DND-41 (cell line): ENCODE data around the gene PGPEP1.

Experiments used
- CTCF ChIP-seq: IDR thresholded peaks from 2 replicates; pipeline ENCODE4 v1.5.1; 2012; ENCODE audit warnings: borderline replicate concordance, low read length, moderate library complexity, mild to moderate bottlenecking; ENCODE audit not compliant: poor library complexity, severe bottlenecking; ENCODE audit errors: extremely low read depth
- EZH2 ChIP-seq: IDR thresholded peaks from 3 replicates; pipeline ENCODE4 v1.6.1; 2012; ENCODE audit warnings: borderline replicate concordance, low read depth, mild to moderate bottlenecking, moderate library complexity, low read length, inconsistent platforms; ENCODE audit not compliant: severe bottlenecking

GRCh38 chr19:18412610-18413239 lies 72.3 kb downstream of the PGPEP1 start:
- TF ChIP-seq CTCF (no peak), EZH2 (no peak)
